Measurements from ENCODE around the gene RPGRIP1L. TPM values are rescaled to one million over a fixed set of nuclear protein-coding genes. Genes with fewer than 3 reads are reported as not detected.

RPGRIP1L gene
- total and polyA plus RNA-seq, 2 of the 13 experiments (the other 11 are each of a cell fraction or from before 2014, with no cell fraction given): 5.0 to 13.5 TPM

DNA sequence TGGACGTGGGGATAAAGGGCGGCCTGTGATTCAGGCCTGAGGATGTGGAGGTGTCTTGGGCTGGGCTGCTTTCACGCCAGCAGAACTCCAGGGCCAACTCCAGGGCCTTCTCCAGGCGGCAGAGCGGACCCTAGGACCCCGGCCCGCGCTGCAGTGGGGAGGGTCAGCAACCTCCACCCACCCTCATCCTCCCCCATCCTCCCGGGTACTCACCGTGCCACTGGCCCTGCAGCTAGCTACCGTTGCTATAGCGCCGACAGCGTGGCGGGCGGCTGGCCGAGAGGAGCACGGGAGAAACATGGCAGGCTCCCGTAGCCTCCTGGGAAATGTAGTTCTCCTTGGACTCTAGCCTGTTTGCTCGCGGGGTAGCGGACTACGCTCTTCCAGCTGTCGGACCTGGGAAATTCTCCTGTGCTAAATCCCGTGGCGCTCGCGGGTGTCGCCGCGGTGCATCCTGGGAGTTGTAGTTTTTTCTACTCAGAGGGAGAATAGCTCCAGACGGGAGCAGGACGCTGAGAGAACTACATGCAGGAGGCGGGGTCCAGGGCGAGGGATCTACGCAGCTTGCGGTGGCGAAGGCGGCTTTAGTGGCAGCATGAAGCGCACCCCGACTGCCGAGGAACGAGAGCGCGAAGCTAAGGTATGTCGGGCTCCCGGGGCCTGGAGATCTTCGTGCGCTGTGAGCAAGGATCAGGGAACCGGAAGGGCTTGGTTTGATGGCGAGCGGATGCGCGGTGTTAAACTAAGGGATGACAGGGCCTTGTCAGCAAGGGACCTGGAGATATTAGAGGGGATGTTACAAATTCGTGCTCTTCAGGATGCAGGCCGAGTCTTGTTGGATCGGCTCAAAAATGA lies at the start of gene RPGRIP1L, which contains the start of gene FTO (continued):
- no peak for TF ChIP-seq EHMT2 (IDR thresholded peaks at IDR 0.05; ENCODE audit: borderline replicate concordance, low read depth, low read length)
- peak; percentile 89 for TF ChIP-seq POGZ (CRISPR knock-in tag; IDR thresholded peaks at IDR 0.05)
- peak; percentile 84; the same call in 1 of the 2 replicates for TF ChIP-seq MTF2 (CRISPR knock-in tag; IDR thresholded peaks at IDR 0.05; ENCODE audit: borderline replicate concordance)
- no peak for TF ChIP-seq RARA (CRISPR knock-in tag; IDR thresholded peaks at IDR 0.05)
- peak; percentile 4; the same call in 1 of the 2 replicates for TF ChIP-seq KDM1A (CRISPR knock-in tag; IDR thresholded peaks at IDR 0.05)
- TF ChIP-seq, protein P1, sequence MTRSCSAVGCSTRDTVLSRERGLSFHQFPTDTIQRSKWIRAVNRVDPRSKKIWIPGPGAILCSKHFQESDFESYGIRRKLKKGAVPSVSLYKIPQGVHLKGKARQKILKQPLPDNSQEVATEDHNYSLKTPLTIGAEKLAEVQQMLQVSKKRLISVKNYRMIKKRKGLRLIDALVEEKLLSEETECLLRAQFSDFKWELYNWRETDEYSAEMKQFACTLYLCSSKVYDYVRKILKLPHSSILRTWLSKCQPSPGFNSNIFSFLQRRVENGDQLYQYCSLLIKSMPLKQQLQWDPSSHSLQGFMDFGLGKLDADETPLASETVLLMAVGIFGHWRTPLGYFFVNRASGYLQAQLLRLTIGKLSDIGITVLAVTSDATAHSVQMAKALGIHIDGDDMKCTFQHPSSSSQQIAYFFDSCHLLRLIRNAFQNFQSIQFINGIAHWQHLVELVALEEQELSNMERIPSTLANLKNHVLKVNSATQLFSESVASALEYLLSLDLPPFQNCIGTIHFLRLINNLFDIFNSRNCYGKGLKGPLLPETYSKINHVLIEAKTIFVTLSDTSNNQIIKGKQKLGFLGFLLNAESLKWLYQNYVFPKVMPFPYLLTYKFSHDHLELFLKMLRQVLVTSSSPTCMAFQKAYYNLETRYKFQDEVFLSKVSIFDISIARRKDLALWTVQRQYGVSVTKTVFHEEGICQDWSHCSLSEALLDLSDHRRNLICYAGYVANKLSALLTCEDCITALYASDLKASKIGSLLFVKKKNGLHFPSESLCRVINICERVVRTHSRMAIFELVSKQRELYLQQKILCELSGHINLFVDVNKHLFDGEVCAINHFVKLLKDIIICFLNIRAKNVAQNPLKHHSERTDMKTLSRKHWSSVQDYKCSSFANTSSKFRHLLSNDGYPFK (CRISPR knock-in tag; IDR thresholded peaks at IDR 0.05; ENCODE audit: borderline replicate concordance): peak; percentile 88; the same call in 1 of the 2 replicates
- peak; percentile 96 for TF ChIP-seq U2AF2 (IDR thresholded peaks at IDR 0.05; ENCODE audit: low read depth, low read length)
- TF ChIP-seq, protein P2, sequence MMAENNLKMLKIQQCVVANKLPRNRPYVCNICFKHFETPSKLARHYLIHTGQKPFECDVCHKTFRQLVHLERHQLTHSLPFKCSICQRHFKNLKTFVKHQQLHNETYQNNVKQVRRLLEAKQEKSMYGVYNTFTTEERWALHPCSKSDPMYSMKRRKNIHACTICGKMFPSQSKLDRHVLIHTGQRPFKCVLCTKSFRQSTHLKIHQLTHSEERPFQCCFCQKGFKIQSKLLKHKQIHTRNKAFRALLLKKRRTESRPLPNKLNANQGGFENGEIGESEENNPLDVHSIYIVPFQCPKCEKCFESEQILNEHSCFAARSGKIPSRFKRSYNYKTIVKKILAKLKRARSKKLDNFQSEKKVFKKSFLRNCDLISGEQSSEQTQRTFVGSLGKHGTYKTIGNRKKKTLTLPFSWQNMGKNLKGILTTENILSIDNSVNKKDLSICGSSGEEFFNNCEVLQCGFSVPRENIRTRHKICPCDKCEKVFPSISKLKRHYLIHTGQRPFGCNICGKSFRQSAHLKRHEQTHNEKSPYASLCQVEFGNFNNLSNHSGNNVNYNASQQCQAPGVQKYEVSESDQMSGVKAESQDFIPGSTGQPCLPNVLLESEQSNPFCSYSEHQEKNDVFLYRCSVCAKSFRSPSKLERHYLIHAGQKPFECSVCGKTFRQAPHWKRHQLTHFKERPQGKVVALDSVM (CRISPR knock-in tag; IDR thresholded peaks at IDR 0.05): 0 out of 2 replicates have a peak, but pooled peaks have one; percentile 40
- no peak for TF ChIP-seq ZNF703 (CRISPR knock-in tag; IDR thresholded peaks at IDR 0.05; ENCODE audit: borderline replicate concordance)
- TF ChIP-seq, protein P3, sequence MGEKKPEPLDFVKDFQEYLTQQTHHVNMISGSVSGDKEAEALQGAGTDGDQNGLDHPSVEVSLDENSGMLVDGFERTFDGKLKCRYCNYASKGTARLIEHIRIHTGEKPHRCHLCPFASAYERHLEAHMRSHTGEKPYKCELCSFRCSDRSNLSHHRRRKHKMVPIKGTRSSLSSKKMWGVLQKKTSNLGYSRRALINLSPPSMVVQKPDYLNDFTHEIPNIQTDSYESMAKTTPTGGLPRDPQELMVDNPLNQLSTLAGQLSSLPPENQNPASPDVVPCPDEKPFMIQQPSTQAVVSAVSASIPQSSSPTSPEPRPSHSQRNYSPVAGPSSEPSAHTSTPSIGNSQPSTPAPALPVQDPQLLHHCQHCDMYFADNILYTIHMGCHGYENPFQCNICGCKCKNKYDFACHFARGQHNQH (CRISPR knock-in tag; IDR thresholded peaks at IDR 0.05): peak; percentile 94
- TF ChIP-seq PITX1 (CRISPR knock-in tag; IDR thresholded peaks at IDR 0.05): peak; percentile 97
- TF ChIP-seq ZNF292 (CRISPR knock-in tag; IDR thresholded peaks at IDR 0.05; ENCODE audit: borderline replicate concordance, low read depth): peak; percentile 88; the same call in 1 of the 2 replicates
- peak; percentile 80; the same call in 1 of the 2 replicates for TF ChIP-seq ZNF446 (CRISPR knock-in tag; IDR thresholded peaks at IDR 0.05)
- peak; percentile 87 for TF ChIP-seq DR1 (CRISPR knock-in tag; IDR thresholded peaks at IDR 0.05)
- peak; percentile 96; the same call in 1 of the 2 replicates for TF ChIP-seq ZNF350 (CRISPR knock-in tag; IDR thresholded peaks at IDR 0.05; ENCODE audit: borderline replicate concordance, low read depth)
